Neural progenitor cell (in vitro differentiated cells): ENCODE data around the gene DYNLT4. TPM values are rescaled to one million over a fixed set of nuclear protein-coding genes. Genes with fewer than 3 reads are reported as not detected.
A peak's percentile ranks its signal among the peaks of the same experiment; 100 is the strongest.

ENCODE experiments used
- DNase-seq: peaks from one replicate; pipeline ENCODE4 v3.0.0-alpha.2; 2016; ENCODE audit warnings: low spot score
- H2AFZ ChIP-seq: fragments of 200-600 bp; sonication (generic); replicated peaks from 2 replicates; pipeline ENCODE4 v1.6.1; 2016; ENCODE audit warnings: antibody characterized with exemption
- H3F3A ChIP-seq: fragments of 200-600 bp; sonication (generic); 2 replicates; pipeline ENCODE4 v1.6.1; 2016; ENCODE audit warnings: antibody characterized with exemption, low read depth
- H3K27ac ChIP-seq: fragments of 200-600 bp; sonication (generic); 2 replicates; pipeline ENCODE4 v1.5.1; 2016; ENCODE audit warnings: mild to moderate bottlenecking
- H3K27me3 ChIP-seq: fragments of 200-600 bp; sonication (generic); 2 replicates; pipeline ENCODE4 v1.6.1; 2016; ENCODE audit warnings: mild to moderate bottlenecking, moderate library complexity
- H3K36me3 ChIP-seq: fragments of 200-600 bp; sonication (generic); 2 replicates; pipeline ENCODE4 v1.5.1; 2016
- H3K4me1 ChIP-seq: fragments of 200-600 bp; sonication (generic); 2 replicates; pipeline ENCODE4 v1.6.1; 2016; ENCODE audit warnings: mixed run types
- H3K4me2 ChIP-seq: fragments of 200-600 bp; sonication (generic); 2 replicates; pipeline ENCODE4 v1.6.1; 2016
- H3K4me3 ChIP-seq: fragments of 200-600 bp; sonication (generic); 2 replicates; pipeline ENCODE4 v1.5.1; 2016
- H3K79me2 ChIP-seq: fragments of 200-600 bp; sonication (generic); 2 replicates; pipeline ENCODE4 v1.6.1; 2016; ENCODE audit warnings: low read depth
- H3K9ac ChIP-seq: fragments of 200-600 bp; sonication (generic); 2 replicates; pipeline ENCODE4 v1.6.1; 2016
- H3K9me3 ChIP-seq: fragments of 200-600 bp; sonication (generic); 2 replicates; pipeline ENCODE4 v1.5.1; 2016; ENCODE audit warnings: low read depth
- H4K20me1 ChIP-seq: fragments of 200-600 bp; sonication (generic); 2 replicates; pipeline ENCODE4 v1.6.1; 2016; ENCODE audit warnings: low read depth
- H3K27ac Mint-ChIP-seq: 3 replicates; pipeline ENCODE4 v1.8.0; 2021; ENCODE audit warnings: mixed read lengths
- H3K27me3 Mint-ChIP-seq: 2 replicates; pipeline ENCODE4 v1.8.0; 2022; ENCODE audit warnings: low read depth, mild to moderate bottlenecking, inconsistent platforms, moderate library complexity, mixed read lengths; ENCODE audit not compliant: insufficient read depth
- H3K36me3 Mint-ChIP-seq: 3 replicates; pipeline ENCODE4 v1.8.0; 2021; ENCODE audit warnings: mixed read lengths
- H3K4me1 Mint-ChIP-seq: 3 replicates; pipeline ENCODE4 v1.8.0; 2021; ENCODE audit warnings: mixed read lengths
- H3K4me3 Mint-ChIP-seq: 3 replicates; pipeline ENCODE4 v1.8.0; 2021; ENCODE audit warnings: mild to moderate bottlenecking, moderate library complexity, mixed read lengths
- H3K9me3 Mint-ChIP-seq: 3 replicates; pipeline ENCODE4 v1.8.0; 2020; ENCODE audit warnings: mixed read lengths
- EZH2 ChIP-seq: fragments of 200-600 bp; sonication (generic); IDR thresholded peaks from 2 replicates; pipeline ENCODE4 v1.6.1; 2017; ENCODE audit warnings: antibody characterized with exemption, mild to moderate bottlenecking, moderate library complexity
- EZH2phosphoT487 ChIP-seq: fragments of 200-600 bp; sonication (generic); IDR thresholded peaks from 2 replicates; pipeline ENCODE4 v1.6.1; 2017; ENCODE audit warnings: antibody characterized with exemption
- total RNA-seq: library from RNA; depleted of rRNA; stranded (reverse); fragments of >200 nt; gene quantifications from 2 replicates; pipeline ENCODE4 v1.2.3, GENCODE V29; 2015; ENCODE audit warnings: low replicate concordance
- TF ChIP-seq, protein P1 (sequence below): fragments of 200-600 bp; sonication (generic); IDR thresholded peaks from 2 replicates; pipeline ENCODE4 v1.5.1; 2017; ENCODE audit warnings: antibody characterized with exemption, mild to moderate bottlenecking

The DYNLT4 gene
- total RNA-seq, 1 donor from 2014 or later: not detected

DNA sequence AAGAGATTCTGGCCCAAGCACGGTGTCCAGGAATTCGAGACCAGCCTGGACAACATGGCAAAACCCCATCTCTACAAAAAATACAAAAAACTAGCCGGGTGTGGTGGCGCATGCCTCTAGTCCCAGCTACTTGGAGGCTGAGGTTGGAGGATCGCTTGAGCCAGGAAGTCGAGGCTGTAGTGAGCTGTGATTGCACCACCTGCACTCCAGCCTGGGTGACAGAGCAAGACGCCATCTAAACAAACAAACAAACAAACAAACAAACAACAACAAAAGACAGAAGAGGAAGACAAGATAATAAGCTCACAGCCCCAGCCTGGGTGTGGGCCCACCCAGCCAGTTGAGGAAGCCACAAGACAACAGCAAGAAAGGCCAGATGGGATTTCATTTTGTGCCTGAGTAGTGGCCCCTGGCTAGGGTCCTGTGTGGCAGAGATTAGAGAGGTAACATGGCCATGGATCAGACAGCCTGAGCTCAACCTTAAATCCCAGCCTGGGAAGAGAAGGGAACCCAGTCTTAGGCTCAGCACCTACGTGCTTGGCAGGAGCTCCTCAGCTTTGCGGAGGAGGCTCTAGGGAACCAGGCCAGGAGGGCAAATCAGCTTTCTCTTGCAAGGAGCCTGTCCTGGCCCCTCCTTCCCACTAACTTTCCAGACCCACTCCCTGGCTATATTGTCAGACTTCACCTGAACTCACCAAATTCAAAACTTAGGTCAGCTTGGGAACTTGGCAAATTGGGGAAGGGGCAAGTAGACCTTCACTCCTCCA, 14.2 kb downstream of the DYNLT4 start:
- H3F3A ChIP-seq: peaks cover 26% of the 10 kb centered on the region
- no peak for TF ChIP-seq EZH2
- TF ChIP-seq, protein P1, sequence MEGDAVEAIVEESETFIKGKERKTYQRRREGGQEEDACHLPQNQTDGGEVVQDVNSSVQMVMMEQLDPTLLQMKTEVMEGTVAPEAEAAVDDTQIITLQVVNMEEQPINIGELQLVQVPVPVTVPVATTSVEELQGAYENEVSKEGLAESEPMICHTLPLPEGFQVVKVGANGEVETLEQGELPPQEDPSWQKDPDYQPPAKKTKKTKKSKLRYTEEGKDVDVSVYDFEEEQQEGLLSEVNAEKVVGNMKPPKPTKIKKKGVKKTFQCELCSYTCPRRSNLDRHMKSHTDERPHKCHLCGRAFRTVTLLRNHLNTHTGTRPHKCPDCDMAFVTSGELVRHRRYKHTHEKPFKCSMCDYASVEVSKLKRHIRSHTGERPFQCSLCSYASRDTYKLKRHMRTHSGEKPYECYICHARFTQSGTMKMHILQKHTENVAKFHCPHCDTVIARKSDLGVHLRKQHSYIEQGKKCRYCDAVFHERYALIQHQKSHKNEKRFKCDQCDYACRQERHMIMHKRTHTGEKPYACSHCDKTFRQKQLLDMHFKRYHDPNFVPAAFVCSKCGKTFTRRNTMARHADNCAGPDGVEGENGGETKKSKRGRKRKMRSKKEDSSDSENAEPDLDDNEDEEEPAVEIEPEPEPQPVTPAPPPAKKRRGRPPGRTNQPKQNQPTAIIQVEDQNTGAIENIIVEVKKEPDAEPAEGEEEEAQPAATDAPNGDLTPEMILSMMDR: no peak
- no peak for TF ChIP-seq EZH2phosphoT487
- Mint-ChIP-seq H3K27me3 (peaks cover 3% of the 10 kb centered on the region), H3K4me3 (no peak overlapping the region), H3K9me3 (no peaks in the 10 kb centered on the region), H3K27ac (peak overlapping the region; percentile 15), H3K36me3 (no peaks in the 10 kb centered on the region), H3K4me1 (peaks cover 14% of the 10 kb centered on the region)
- no peak overlapping the region for H3K27ac ChIP-seq
- peak overlapping the region; percentile 21 for H3K4me2 ChIP-seq
- peaks cover 4% of the 10 kb centered on the region for H3K4me1 ChIP-seq
- no peak overlapping the region for H3K4me3 ChIP-seq
- H3K9ac ChIP-seq: no peak overlapping the region
- no peaks in the 10 kb centered on the region for H3K9me3 ChIP-seq
- H3K36me3 ChIP-seq: no peaks in the 10 kb centered on the region
- H4K20me1 ChIP-seq: no peaks in the 10 kb centered on the region
- no peaks in the 10 kb centered on the region for H3K27me3 ChIP-seq
- peak overlapping the region; percentile 70 for H2AFZ ChIP-seq
- no peaks in the 10 kb centered on the region for H3K79me2 ChIP-seq
- DNase-seq: no peak

DNA sequence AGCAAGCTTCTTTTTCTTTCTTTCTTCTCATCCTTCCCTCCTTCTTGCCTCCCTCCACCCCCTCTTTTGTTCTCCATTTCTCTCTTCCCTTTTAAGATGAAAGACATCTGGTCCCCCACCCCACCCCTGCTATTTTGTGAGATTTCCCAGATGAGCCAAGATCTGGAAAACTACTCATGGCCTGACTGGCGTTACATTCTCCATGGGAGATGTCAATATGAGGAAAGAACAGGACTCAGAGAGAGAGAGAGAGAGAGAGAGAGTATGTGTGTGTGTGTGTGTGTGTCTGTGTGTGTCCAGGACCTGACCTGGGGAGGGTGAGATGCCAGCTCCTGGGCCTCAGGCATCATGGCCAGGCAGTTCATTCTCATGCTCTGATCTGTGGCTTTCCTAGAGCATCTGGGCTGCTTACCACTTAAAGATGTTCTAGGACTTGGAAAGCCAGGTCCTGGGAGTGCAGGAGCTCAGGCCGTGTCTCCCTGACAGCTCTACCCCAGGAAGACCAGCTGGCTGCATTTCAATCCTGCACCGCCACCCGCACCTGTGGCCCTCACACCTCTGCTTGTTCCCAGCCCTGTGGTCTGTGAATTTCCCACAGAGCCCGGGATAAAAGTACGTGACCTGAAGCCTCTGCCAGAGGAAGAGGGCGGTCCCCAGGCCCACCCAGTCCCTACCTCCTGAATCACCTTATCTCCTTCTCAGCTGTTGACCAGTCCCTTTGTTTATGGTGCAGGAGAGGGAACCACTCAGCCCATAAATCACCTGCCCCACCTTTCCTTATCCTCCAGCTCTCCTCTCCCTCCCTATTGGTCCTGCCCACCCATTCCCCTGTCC, 16.0 kb downstream of the DYNLT4 start:
- Mint-ChIP-seq H3K27ac (peak overlapping the region; percentile 90), H3K9me3 (no peaks in the 10 kb centered on the region)

DNA sequence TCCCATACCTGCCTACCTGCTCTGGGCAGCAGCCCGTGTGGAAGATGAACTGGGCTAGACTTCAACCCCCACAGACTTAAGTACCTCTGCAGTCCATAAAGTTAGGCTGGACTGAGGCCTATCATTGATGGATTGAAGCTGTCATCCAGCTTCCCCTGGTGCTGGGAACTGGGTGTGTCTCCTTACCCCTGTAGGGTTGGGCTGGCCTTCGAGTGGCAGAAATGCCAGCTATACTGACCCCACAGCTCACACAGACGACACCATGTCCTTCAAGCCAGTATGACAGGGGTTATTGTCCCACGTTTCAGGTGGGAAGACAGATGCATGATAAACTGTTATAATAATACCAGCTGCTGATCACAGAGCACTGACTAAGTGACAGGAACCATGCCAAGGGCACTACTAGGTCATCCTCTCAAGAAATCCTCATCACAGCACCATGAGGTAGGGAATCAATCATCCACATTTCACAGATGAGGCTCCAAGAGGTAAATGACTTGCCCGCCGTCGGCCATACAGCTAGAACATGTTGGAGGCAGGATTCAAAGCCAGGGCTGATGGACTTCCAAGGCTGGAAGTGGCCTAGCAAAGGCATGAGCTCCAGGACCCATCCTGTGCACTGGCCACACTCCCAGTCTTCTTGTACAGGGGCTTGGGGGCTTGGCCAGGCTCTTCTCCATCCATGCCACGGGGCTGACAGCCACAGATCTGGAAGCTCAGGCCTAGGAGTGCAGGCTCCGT, 18.9 kb downstream of the DYNLT4 start, which contains the start of gene BEST4:
Gene BEST4, minus strand, starts transcription at position 51 of the 741 bp plus-strand sequence. CDS start 465 bp downstream, outside the sequence.
- no peak within 1 kb of the TSS for H3K4me3 ChIP-seq
- H3K27ac Mint-ChIP-seq: no peak within 1 kb of the TSS

More for the DNA sequence above, 16.0 kb downstream of the DYNLT4 start:
- H2AFZ ChIP-seq: no peak overlapping the region
- peaks cover 3% of the 10 kb centered on the region for H3K27me3 Mint-ChIP-seq
- no peaks in the 10 kb centered on the region for H3K79me2 ChIP-seq
- peaks cover 23% of the 10 kb centered on the region for H3F3A ChIP-seq
- H3K4me3 ChIP-seq: no peak overlapping the region
- no peaks in the 10 kb centered on the region for H3K9me3 ChIP-seq
- no peak overlapping the region for H3K9ac ChIP-seq
- no peak overlapping the region for H3K4me2 ChIP-seq
- H3K4me1 ChIP-seq: peaks cover 11% of the 10 kb centered on the region
- H3K36me3 ChIP-seq: no peaks in the 10 kb centered on the region
- peaks cover 14% of the 10 kb centered on the region for H3K27me3 ChIP-seq
- H3K36me3 Mint-ChIP-seq: no peaks in the 10 kb centered on the region
- no peak for DNase-seq
- TF ChIP-seq EZH2phosphoT487 (no peak), EZH2 (no peak)
- TF ChIP-seq, protein P1: no peak
- H3K4me3 Mint-ChIP-seq: peak overlapping the region; percentile 35
- H4K20me1 ChIP-seq: no peaks in the 10 kb centered on the region
- no peak overlapping the region for H3K27ac ChIP-seq
- peaks cover 18% of the 10 kb centered on the region for H3K4me1 Mint-ChIP-seq

More for the DNA sequence above, 18.9 kb downstream of the DYNLT4 start, which contains the start of gene BEST4:
- Histone ChIP-seq H3K27ac (no peak within 1 kb of the TSS), H4K20me1 (no peaks in the 10 kb centered on the region), H3K79me2 (no peaks in the 10 kb centered on the region), H3K9me3 (no peaks in the 10 kb centered on the region), H3K27me3 (peaks cover 36% of the 10 kb centered on the region), H3K4me2 (no peak within 1 kb of the TSS), H3F3A (peaks cover 29% of the 10 kb centered on the region), H3K4me1 (peaks cover 20% of the 10 kb centered on the region), H3K36me3 (no peaks in the 10 kb centered on the region), H3K9ac (no peak within 1 kb of the TSS), H2AFZ (no peak within 1 kb of the TSS)
- no peaks in the 10 kb centered on the region for H3K9me3 Mint-ChIP-seq
- peaks cover 8% of the 10 kb centered on the region for H3K27me3 Mint-ChIP-seq
- no peak for DNase-seq
- no peaks in the 10 kb centered on the region for H3K36me3 Mint-ChIP-seq
- TF ChIP-seq EZH2: no peak
- H3K4me1 Mint-ChIP-seq: peaks cover 29% of the 10 kb centered on the region
- H3K4me3 Mint-ChIP-seq: peak within 1 kb of the TSS; percentile 43
